Hematopoietic multipotent progenitor cell treated with erythropoietin and hydrocortisone succinate and interleukin-3 and kit ligand, for 4 days (in vitro differentiated cells): ENCODE data around the gene SEC24D.
"Not testable (repeated sequence)": the region's sequence is repeated elsewhere in the genome, so short reads cannot be mapped to it uniquely, and the experiment has no call there.

Source experiments
- DNase-seq: peaks from one replicate; pipeline ENCODE4 v3.0.0-alpha.2; 2015

The SEC24D gene, protein sequence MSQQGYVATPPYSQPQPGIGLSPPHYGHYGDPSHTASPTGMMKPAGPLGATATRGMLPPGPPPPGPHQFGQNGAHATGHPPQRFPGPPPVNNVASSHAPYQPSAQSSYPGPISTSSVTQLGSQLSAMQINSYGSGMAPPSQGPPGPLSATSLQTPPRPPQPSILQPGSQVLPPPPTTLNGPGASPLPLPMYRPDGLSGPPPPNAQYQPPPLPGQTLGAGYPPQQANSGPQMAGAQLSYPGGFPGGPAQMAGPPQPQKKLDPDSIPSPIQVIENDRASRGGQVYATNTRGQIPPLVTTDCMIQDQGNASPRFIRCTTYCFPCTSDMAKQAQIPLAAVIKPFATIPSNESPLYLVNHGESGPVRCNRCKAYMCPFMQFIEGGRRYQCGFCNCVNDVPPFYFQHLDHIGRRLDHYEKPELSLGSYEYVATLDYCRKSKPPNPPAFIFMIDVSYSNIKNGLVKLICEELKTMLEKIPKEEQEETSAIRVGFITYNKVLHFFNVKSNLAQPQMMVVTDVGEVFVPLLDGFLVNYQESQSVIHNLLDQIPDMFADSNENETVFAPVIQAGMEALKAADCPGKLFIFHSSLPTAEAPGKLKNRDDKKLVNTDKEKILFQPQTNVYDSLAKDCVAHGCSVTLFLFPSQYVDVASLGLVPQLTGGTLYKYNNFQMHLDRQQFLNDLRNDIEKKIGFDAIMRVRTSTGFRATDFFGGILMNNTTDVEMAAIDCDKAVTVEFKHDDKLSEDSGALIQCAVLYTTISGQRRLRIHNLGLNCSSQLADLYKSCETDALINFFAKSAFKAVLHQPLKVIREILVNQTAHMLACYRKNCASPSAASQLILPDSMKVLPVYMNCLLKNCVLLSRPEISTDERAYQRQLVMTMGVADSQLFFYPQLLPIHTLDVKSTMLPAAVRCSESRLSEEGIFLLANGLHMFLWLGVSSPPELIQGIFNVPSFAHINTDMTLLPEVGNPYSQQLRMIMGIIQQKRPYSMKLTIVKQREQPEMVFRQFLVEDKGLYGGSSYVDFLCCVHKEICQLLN

DNA sequence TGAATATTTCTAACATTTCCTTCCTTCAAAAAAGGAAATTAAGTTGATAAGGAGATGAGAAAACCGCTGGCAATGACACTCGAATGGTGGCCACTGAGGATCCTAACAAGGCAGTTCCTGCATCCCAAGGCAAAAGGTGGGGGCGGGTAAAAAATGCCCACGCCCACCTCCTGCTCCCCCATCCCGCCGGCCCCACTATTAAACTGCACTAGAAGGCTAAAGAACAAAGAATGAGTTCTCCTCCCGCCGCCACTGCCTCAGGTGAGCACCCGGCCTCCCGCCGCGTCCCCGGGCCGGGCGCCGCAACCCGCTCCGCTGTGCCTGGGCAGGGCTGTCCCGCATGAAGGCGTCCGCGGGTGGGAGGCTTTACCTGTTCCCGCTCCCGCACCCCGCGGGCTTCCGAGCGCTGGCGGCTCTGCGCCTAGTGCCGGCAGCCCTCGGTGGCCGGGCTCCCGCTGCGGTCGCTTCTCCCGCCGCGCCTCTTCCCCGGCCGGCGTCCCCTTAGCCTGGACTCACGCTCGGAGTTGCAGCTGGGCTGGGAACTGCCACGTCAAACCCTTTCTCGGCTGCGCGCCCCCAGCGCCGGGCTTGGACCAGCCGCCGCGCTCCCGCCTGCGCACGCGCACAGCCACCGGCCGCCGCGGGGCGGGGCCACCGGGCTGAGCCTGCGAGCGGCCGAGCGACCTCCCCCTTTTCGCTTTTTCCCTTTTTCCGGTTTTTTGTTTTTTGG is at the start of gene SEC24D:
TSS of gene SEC24D (minus strand) at position 556 of the 730 bp plus-strand sequence. CDS start 2,430 bp downstream, outside the sequence.
- peak; percentile 92 for DNase-seq

DNA sequence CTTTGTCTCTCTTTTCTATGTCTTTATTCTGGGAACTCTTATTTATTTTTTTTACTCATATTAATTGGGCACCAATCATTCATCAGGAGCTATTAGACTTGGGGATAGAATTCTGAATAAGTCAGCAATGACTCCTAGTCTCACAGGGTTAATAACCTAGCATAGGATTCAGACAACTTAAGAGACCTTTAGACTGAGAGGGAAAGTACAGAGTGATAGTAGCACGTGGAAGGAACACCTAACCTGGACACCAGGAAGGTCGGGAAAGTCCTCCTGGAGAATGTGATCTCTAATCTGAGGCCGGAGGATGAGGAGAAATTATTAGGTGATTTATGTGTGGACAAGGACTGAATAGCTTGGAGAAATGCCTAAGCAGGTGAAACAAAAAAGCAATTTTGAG is 48.8 kb upstream of the SEC24D start:
- no peak for DNase-seq

DNA sequence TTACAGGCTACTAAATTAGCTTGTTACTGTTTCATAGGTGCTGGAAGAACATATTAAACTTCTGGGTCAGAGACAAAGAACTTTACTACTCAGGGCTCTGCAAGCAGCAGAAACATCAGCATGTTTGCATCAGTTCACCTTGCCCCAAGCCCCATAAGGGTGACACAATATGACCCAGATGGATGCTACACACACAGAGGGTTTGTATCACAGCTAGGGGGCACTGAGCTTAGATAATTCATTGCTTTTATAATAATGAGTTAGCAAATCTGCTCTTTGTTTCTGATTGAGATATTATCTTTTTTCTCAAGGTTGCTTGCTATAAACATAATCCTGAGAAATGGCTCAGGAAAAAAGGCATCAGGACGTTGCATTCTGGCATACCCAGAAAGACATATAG is 47.9 kb upstream of the SEC24D start:
- DNase-seq = peak; percentile 27

DNA sequence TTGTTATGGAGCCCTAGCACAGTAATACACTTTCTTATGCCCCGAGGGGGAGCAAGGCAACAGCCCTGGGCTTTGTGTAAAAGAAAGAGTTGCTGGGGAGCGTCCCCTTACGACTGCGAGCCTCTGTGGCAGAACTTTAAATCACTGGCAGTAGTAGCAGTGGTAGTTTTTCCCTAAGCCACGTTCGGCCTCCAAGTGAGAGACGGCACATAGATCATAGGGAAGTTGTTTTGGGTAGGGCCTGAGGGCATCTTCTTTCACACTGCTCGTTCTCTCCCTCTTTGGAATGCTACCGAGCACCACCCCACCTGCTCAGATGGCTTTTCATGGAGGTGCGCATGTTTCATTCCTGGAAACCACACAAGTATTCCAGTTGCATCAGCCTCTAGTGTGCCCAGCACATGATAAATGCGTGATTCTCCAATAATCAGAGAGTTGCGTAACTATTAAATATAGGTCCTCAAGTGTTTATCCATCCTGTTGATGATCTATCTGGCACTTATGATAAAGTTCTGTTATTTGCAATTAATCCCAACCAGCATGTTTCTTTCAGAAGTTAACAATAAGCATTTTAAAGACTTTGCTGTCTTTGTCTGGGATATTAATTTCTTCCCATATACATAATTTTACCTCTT is 45.7 kb upstream of the SEC24D start:
- DNase-seq = no peak

DNA sequence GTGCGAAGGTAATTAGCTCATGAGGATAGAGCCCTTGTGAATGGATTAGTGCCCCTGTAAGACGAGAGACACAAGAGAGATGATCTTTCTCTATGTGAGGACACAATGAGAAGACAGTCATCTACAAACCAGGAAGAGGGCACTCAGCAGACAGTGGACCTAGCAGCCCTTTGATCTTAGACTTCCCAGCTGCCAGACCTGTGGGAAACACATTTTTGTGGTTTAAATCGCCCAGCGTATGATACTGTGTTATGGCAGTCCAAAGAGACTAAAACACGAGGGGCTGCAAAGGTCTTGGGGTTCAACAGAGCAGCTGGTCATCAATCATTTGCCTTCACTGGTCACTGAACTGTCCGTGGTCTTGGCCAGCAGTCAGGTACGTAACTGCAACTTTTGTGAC is 43.5 kb upstream of the SEC24D start:
- no peak for DNase-seq

DNA sequence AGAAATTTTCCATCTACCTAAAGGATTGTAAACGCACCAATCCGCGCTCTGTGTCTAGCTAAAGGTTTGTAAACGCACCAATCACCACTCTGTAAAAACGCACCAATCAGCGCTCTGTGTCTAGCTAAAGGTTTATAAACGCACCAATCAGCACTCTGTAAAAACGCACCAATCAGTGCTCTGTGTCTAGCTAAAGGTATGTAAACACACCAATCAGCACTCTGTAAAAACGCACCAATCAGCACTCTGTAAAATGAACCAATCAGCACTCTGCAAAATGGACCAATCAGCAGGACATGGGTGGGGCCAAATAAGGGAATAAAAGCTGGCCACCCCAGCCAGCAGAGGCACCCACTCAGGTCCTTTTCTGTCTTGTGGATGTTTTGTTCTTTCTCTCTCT is 42.6 kb upstream of the SEC24D start:
- not testable (repeated sequence) for DNase-seq

DNA sequence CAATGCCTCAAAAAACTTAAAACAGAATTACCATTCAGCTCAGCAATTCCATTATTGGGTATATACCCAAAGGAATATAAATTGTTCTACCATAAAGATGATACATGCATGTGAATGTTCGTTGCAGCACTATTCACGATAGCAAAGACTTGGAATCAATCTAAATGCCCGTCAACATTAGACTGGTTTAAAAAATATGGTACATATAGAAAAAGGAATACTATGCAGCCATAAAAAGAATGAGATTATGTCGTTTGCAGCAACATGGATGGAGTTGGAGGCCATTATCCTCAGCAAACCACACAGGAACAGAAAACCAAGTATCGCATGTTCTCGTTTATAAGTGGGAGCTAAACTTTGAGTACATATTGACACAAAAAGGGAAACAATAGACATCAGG is 41.9 kb upstream of the SEC24D start:
- no peak for DNase-seq

DNA sequence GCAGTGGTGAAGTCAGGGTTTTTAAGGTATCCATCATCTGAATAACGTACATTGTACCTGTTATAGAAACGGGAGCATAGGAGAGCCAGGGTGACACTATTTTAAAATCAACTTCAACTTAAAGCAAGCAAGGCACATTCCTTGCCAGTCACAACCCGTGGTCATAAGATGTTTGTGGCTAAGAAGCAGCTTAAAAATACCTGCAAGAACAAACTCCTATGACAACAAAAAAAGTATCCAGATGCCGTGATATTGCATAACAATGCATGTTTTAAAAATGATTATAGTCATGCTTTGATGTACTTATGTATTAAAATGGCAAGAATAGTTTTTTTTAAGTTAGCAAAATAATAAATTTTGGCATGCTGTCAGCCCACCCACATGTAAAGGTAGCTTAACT is 36.3 kb upstream of the SEC24D start:
- DNase-seq = no peak

DNA sequence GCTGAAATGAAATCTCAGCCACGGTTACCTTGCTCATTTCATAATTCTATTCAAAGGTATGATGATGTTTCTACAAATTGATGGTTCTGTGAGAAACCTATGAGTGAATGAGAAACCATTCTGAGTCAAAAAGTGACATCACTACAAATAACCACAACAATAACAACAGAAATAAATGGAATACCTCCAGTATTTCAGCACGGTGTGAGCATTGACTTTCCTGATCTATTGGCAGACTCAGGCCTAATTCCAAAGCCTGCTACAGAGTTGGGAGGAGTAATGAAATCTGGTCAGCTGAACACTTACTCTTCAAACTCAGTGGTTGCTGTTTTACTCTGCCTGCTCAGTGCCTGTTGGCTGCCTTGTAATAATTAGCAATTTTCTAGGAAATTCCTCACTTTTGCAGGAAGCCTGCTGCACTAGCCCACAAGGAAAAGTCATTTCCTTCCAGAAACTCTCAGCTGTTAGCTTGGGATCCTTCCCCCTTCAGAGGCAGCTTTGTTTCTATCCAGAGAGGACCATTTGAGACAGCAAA is 33.9 kb upstream of the SEC24D start:
- DNase-seq = no peak

DNA sequence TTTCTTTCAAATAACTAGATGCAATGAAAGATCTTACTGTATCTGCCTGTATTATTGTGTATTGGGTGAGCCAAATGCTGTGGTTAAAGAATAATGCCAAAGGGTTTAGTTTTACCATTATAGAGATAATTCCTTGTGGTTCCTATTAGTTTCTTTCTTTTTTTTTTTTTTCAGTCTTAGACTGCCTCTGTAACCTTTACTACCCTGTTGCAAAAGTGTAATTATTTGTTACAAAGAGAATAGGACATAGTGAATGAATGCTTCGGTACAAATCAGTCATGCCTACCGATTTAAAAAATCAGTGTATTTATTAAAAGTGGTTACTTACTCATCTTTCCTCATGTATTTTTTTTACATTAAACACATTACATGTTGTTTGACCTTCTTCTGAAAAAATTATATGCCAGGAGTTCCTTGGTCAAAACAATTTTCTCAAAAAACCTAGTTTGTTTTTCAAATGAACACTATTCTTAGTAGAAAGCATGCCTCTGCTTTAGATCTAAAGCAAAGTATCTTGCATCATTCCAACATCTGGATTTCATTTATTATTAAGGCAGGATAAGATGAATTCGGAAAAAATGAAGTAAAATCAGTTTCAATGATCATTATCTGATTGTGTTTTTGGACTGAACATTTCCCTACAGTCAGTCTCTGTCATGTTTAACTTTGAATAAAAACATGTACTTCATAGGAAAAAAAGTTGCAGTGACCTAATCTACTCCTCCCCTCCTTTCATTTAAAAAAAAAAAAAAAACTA is 31.6 kb upstream of the SEC24D start:
- DNase-seq = no peak

DNA sequence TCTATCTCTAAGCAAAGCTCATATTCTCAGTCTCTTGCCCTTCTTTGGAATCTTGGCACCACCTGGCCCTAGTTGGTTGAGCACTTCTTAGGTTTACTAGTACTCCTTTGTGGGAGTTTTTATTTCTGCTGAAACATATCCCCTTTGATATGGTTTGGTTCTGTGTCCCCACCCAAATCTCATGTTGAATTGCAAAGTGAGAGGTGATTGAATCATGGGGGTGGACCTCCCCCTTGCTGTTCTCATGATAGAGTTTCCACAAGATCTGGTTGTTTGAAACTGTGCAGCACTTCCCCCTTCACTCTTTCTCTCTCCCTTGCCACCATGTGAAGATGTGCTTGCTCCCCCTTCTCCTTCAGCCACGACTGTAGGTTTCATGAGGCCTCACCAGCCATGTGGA is 30.5 kb upstream of the SEC24D start:
- DNase-seq = no peak

DNA sequence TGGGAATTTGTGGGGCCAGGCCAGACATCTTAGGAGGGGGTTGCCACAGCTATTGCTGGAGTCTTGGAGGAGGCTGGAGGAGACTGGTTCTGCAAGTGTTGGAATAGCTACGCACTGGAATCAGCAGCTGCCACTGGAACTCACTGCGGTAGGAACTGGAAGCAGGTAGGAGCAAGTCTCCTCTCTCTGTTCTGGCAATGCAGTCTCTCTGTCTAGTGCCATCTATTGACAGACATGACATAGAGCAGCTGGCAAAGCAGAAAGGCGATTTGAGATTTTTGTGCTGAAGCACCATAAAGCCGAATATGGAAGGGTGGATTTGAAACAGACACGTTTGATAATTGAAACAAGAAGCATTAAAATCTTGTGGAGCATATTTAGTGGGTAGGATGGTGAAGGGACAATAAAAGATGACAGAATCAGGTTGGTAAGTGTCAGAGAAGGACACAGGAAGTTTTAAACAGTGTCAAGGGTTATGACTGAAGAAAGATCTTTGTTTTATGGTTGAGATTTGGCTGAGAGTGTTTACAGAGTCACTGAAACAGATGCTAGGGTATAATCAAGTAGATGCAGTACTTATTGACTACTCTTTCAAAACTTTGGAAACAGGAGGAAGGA is 29.3 kb upstream of the SEC24D start:
- DNase-seq = peak; percentile 69

DNA sequence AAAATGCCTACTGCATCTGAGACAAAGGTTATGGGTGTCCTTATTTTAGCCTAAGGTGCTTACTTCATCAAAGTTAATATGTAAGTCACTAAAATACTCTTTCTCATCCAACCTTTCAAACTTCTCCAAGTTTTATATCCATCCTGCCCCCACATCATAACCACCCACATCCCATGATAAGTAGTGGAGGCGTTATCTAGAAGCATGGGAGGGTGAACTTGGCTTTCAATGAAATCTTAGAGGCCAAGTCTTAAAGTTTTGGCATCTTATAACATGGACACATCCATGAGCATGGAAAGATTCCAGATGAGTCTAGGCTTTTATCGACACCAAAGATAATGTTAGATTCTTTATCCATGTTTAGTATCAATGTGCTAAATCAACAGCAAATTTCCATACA is 22.9 kb upstream of the SEC24D start:
- DNase-seq = no peak

DNA sequence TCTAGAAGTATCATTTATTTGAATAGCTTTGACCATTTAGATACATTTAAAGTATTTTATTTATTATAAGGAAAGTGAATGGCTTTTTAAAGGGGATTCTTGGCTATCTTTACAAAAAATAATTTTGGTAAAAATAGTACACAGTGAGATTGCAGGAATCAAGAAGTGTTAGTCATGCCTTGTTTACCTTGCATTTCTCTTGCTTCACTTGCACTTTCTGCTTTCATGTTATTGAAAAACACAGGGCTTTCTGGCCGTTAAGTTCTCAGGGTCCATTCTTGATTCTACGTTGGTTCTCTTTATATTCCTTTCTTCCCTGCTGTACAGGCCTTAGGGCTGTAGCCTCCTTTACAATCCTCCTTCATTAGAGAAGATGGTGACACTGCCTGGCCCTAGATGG is 21.8 kb upstream of the SEC24D start:
- DNase-seq = no peak

DNA sequence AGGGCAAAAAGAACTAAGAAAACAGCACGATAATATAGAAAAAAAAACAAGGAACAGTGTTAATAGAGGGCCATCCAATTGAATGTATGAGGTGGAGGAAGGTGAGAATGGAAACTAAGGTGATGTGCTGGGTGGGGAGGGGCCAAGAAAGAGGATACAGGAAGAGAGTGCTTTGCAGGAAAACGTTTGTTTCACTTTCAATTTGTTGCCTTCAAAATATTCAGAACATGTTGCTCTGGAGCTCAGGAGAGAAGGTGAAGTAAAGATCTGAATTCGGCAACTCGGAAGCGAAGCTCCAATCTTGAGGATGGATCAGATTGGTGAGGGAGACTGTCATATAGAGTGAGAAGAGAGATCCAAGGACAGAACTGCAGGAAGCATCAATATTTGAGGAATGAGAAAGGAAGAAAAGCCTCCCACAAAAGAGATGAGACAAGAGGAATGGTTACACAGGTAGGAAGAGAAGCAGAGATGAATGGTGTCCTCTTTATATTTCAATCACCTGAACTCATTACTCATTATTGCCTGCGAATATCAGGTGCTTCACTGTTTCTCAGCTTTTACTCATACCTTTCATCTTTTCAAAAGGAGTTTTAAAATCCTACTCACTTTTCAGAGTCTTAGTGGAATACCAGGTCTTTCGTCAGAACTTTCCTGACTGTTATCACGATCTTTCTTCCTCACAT is 14.7 kb upstream of the SEC24D start:
- DNase-seq = peak; percentile 38

DNA sequence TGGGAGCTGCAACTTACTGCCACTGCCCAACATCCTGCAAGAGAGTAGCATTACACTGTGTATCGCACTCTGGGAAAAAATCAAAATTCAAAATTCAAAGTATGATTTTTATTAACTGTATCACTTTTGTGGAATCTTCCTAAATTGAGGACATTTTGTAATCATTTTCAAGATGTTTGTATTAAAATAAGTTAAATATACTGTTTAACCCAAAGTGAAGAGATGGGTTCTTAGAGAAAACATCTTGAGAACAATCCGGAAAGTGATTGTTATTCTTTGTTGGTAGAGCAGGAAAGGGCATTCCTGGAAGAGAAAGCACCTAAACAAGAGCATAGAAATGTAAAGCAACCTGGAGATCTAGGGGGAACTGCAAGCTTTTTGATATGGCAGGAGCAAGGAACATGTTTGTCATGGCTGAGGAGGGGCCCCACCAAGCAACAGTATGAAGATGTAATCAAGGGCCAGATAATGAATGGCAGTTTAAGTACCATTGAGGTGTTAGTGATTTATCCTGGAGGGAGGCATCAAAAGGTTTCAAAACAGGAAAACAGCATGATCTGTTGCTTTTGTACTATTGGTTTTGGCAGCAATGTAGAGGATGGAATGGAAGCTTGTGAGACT is 14.1 kb upstream of the SEC24D start:
- DNase-seq = no peak

DNA sequence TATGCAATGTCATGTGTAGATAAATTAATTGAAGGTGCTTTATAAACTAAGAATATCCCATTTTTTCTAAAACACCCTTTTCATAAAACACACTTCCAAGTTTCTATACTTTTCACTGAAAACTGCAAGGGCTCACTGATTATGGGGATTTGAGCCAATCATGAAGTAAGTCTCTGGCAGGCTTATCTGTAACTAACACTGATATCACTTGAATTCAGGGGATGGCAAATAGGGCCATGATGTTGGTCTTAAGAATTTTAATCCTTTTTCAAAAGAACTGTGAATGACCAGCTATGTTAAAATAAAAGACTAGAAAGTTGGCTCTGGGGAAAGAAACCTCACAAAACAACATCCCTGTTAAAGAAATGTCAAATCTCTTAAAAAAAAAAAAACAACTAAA is 13.0 kb upstream of the SEC24D start:
- DNase-seq = no peak

DNA sequence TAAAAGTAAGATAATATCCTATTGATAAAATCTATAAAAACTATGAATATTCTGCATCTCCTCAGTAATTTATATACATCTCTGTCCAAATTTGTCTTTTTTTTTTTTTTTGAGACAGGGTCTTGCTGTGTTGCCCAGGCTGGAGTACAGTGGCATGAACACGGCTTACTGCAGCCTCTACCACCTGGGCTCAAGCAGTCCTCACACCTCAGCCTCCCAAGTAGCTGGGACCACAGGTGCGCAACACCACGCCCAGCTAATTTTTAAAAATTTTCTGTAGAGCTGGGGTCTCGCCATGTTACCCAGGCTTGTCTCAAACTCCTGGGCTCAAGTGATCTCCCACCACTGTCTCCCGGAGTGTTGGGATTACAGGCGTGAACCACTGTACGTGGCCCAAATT is 12.3 kb upstream of the SEC24D start:
- DNase-seq = no peak

DNA sequence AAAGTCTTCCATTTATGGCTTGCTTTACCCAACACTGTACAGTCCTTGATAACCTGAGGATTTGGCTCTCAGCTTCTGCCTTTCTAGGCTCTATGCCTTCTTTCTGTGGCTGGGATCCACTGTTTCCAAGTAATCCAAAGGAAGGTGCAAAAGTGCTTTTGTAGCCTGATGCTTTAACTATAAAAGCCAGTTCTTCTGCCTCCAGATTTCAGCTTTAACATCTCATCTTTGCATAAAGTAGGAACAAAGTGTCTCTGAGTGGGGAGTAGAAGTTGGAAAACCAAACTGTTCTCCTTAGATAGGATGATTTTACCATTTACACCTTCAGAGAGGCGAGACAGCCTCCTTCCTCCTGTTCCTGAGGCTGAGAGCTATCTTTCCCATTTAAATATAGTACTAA is 11.1 kb upstream of the SEC24D start:
- DNase-seq = no peak

DNA sequence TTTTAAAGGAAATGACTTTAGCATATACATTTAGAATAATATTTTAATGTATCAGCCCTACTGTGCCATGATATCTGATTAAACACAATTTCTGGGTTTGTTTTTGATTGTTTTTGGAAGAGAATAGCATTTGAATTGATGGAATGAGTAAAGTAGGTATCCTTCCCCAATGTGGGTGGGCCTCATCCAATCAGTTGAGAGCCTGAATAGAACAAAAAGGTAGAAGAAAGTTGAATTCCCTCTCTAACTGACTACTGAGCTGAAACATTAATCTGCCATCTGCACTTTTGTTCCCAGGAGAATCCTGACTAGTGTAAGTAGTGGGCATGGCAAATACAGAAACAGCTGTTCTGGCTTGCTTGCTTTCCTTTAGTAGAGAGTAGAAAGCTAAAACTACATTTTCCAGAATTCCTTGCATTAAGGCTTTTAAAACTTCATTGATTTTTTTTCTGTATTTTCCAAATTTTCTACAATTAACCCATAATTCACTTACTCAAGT is 9.7 kb upstream of the SEC24D start:
- no peak for DNase-seq
